Measurements from ENCODE around the gene GAS2.

The GAS2 gene

GRCh38 chr11:22725079-22725478 lies 58.7 kb downstream of the GAS2 start:
- DNase-seq (ENCODE audit: low spot score) (no peak), FAIRE-seq (no peak)

- FAIRE-seq (no peak), DNase-seq (ENCODE audit: low spot score) (no peak)
Observed at GRCh38 chr11:22728600-22729389, 62.4 kb downstream of the GAS2 start.

GRCh38 chr11:22730319-22730718 lies 63.9 kb downstream of the GAS2 start:
- no peak for DNase-seq (ENCODE audit: low spot score)

GRCh38 chr11:22732588-22732987 lies 66.2 kb downstream of the GAS2 start:
- FAIRE-seq: no peak
- DNase-seq (ENCODE audit: low spot score): no peak

More at GRCh38 chr11:22730319-22730718, 63.9 kb downstream of the GAS2 start:
- no peak for FAIRE-seq

GRCh38 chr11:22733475-22734248 lies 67.3 kb downstream of the GAS2 start:
- no peak for FAIRE-seq
- no peak for DNase-seq (ENCODE audit: low spot score)

GRCh38 chr11:22734628-22735345 lies 68.4 kb downstream of the GAS2 start:
- DNase-seq (ENCODE audit: low spot score): no peak
- no peak for FAIRE-seq

GRCh38 chr11:22742157-22742613 lies 75.8 kb downstream of the GAS2 start:
- FAIRE-seq (no peak), DNase-seq (ENCODE audit: low spot score) (no peak)

- no peak for FAIRE-seq
- no peak for DNase-seq (ENCODE audit: low spot score)
Observed at GRCh38 chr11:22749536-22749935, 83.1 kb downstream of the GAS2 start.

- no peak for FAIRE-seq
- DNase-seq (ENCODE audit: low spot score): no peak
Observed at GRCh38 chr11:22752908-22753310, 86.5 kb downstream of the GAS2 start.

- FAIRE-seq: no peak
- DNase-seq (ENCODE audit: low spot score): no peak
Observed at GRCh38 chr11:22753416-22753815, 87.0 kb downstream of the GAS2 start.

- no peak for DNase-seq (ENCODE audit: low spot score)
- FAIRE-seq: no peak
Observed at GRCh38 chr11:22761066-22761465, 94.7 kb downstream of the GAS2 start.

GRCh38 chr11:22763166-22763565 lies 96.8 kb downstream of the GAS2 start:
- DNase-seq (ENCODE audit: low spot score) (no peak), FAIRE-seq (no peak)

GRCh38 chr11:22764735-22765134 lies 98.3 kb downstream of the GAS2 start:
- FAIRE-seq (no peak), DNase-seq (ENCODE audit: low spot score) (no peak)

- DNase-seq (ENCODE audit: low spot score) (no peak), FAIRE-seq (no peak)
Observed at GRCh38 chr11:22768281-22768680, 101.9 kb downstream of the GAS2 start.

GRCh38 chr11:22769081-22769480 lies 102.7 kb downstream of the GAS2 start:
- no peak for FAIRE-seq
- no peak for DNase-seq (ENCODE audit: low spot score)

- FAIRE-seq (no peak), DNase-seq (ENCODE audit: low spot score) (no peak)
Observed at GRCh38 chr11:22774716-22775115, 108.3 kb downstream of the GAS2 start.

GRCh38 chr11:22775248-22775647 lies 108.8 kb downstream of the GAS2 start:
- FAIRE-seq (no peak), DNase-seq (ENCODE audit: low spot score) (no peak)

GRCh38 chr11:22778642-22779041 lies 112.2 kb downstream of the GAS2 start:
- FAIRE-seq (no peak), DNase-seq (ENCODE audit: low spot score) (no peak)

- FAIRE-seq (no peak), DNase-seq (ENCODE audit: low spot score) (no peak)
Observed at GRCh38 chr11:22779850-22780249, 113.4 kb downstream of the GAS2 start.

- DNase-seq (ENCODE audit: low spot score) (no peak), FAIRE-seq (no peak)
Observed at GRCh38 chr11:22780952-22781593, 114.7 kb downstream of the GAS2 start.

- FAIRE-seq: no peak
Observed at GRCh38 chr11:22785251-22785650, 118.8 kb downstream of the GAS2 start.

More at GRCh38 chr11:22785251-22785650, 118.8 kb downstream of the GAS2 start:
- DNase-seq (ENCODE audit: low spot score): no peak

All from urothelium cell line (cell line).